Measurements from ENCODE around the gene CNPPD1.

CNPPD1 gene

GRCh38 chr2:219218732-219219701, 42.3 kb upstream of the CNPPD1 start, which contains the start of gene ABCB6:
Gene ABCB6, minus strand, starts transcription at chr2:219218958. Its CDS starts 285 bp downstream, at chr2:219218673.
- TF ChIP-seq CTCF (IDR thresholded peaks at IDR 0.05; ENCODE audit: insufficient read depth, low read depth, low read length, missing control alignments): no peak
- H3K4me3 ChIP-seq (ENCODE audit: low read length): peak within 1 kb of the TSS; percentile 70
- peak; percentile 92 for DNase-seq (ENCODE audit: low read depth)

GRCh38 chr2:219218217-219218731, 41.5 kb upstream of the CNPPD1 start:
- DNase-seq (ENCODE audit: low read depth): peak; percentile 75
- no peak for TF ChIP-seq CTCF (IDR thresholded peaks at IDR 0.05; ENCODE audit: insufficient read depth, low read depth, low read length, missing control alignments)

GRCh38 chr2:219216535-219216915, 39.8 kb upstream of the CNPPD1 start:
- no peak for DNase-seq (ENCODE audit: low read depth)
- TF ChIP-seq CTCF (IDR thresholded peaks at IDR 0.05; ENCODE audit: insufficient read depth, low read depth, low read length, missing control alignments): no peak

More at GRCh38 chr2:219218217-219218731, 41.5 kb upstream of the CNPPD1 start:
- H3K4me3 ChIP-seq (ENCODE audit: low read length): peak overlapping the region; percentile 70

GRCh38 chr2:219215871-219216534, 39.3 kb upstream of the CNPPD1 start:
- no peak overlapping the region for H3K4me3 ChIP-seq (ENCODE audit: low read length)
- TF ChIP-seq CTCF (IDR thresholded peaks at IDR 0.05; ENCODE audit: insufficient read depth, low read depth, low read length, missing control alignments): no peak
- DNase-seq (ENCODE audit: low read depth): peak; percentile 16

More at GRCh38 chr2:219216535-219216915, 39.8 kb upstream of the CNPPD1 start:
- no peak overlapping the region for H3K4me3 ChIP-seq (ENCODE audit: low read length)

- no peak for DNase-seq (ENCODE audit: low read depth)
- H3K4me3 ChIP-seq (ENCODE audit: low read length): no peak overlapping the region
- no peak for TF ChIP-seq CTCF (IDR thresholded peaks at IDR 0.05; ENCODE audit: insufficient read depth, low read depth, low read length, missing control alignments)
These were observed 38.1 kb upstream of the CNPPD1 start for GRCh38 chr2:219214786-219215185.

- TF ChIP-seq CTCF (IDR thresholded peaks at IDR 0.05; ENCODE audit: insufficient read depth, low read depth, low read length, missing control alignments): no peak
- no peak for DNase-seq (ENCODE audit: low read depth)
- H3K4me3 ChIP-seq (ENCODE audit: low read length): no peak overlapping the region
These were observed 37.4 kb upstream of the CNPPD1 start for GRCh38 chr2:219214141-219214540.
